ENCODE measurements around the gene PDC.

Gene PDC

DNA sequence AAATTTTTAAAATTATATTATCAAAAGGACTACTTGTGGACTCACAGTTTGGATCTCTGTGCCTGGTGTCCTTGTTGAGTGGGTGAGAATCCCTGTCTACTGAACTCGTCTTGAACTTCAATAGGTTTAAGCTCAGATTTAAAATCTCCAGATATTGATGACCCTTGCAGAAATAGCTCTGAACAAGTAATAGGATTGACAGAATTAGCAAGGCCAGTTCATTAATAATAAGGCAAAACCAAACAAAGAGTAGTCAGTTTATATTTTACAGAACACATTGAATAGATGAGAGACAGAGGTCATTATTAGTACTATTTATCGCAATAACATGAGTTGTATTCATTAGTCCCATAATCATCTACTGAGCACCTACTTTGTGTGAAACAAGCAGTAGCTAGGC is at the start of gene PDC:
PDC (minus strand) TSS at position 101 of the 400 bp plus-strand sequence. CDS start 11,655 bp downstream, outside the sequence.
- no peak for DNase-seq (ENCODE audit: low spot score)

DNA sequence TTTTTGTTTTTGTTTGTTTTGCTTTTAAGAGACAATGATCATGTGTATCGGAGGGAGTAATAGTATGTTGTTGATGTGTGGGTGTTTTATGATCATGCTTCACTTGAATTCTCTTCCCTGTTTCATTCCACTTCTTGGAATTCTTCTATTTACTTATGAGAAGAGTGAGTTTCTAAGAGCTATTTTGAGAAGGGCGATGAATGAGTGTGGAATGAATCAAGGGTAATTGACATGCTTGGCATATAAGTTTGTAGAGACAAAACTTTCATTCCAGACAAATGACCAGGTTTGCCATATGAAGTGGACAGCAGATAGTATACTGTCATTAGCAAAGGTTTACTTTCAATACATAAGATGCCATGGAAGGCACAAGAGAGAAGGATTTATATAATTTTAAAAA is 42.3 kb upstream of the PDC start:
- DNase-seq (ENCODE audit: low spot score): no peak

DNA sequence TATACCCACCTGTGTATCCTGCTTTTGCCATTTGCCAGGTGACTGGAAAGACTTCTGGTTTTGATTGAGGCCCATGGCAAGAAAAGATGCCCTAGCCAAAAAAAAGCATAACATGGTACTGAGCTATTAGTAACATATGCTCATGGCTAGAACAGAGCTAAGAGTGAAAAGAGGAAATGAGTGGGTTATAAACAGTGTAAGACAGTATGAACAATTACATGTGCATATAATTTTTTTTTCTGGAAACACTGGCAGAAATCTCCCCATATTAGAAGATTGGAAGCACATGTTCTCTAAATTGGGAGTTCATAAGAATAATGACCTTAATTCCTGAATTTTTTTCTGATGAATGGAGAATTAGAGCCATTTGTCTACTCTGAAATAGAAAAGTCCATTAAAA is 41.2 kb upstream of the PDC start:
- no peak for DNase-seq (ENCODE audit: low spot score)

DNA sequence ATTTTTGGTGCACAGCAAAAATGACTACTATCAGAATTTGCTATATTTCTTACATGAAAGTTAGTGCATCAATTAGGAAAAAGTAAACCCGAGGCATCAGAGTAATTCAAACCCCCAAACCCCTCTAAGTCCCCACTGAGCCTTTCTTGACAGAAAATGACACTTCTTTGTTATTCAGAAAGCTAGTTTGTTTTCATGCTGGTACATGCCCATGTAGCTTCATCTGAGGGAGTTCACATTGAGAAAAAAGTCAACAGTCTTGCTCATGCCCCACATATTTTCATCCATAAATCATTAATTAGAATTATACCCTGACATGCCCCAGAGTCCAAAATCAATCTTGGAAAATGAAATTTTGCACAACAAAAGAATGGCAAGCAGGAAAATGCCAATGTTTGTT is 39.9 kb upstream of the PDC start:
- no peak for DNase-seq (ENCODE audit: low spot score)

DNA sequence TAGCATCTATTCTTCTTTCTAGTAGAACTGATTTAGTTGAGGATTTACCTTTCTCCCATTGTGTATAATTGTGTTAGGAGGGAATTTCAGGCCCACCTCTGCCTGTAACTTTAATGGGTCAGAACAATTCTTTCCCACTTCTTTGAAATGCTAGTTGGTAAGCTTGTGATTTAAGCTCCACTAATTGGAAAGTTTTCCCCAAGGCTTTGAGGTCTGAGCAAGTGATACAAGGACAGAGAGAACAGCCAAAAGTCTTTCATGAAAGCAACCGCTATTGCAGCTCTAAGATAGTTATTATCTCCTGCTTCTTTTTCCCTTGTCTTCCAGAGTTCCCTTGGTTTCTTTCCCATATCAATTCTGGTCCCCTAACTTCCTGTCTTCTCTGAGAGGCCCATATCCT is 38.7 kb upstream of the PDC start:
- DNase-seq (ENCODE audit: low spot score): no peak

DNA sequence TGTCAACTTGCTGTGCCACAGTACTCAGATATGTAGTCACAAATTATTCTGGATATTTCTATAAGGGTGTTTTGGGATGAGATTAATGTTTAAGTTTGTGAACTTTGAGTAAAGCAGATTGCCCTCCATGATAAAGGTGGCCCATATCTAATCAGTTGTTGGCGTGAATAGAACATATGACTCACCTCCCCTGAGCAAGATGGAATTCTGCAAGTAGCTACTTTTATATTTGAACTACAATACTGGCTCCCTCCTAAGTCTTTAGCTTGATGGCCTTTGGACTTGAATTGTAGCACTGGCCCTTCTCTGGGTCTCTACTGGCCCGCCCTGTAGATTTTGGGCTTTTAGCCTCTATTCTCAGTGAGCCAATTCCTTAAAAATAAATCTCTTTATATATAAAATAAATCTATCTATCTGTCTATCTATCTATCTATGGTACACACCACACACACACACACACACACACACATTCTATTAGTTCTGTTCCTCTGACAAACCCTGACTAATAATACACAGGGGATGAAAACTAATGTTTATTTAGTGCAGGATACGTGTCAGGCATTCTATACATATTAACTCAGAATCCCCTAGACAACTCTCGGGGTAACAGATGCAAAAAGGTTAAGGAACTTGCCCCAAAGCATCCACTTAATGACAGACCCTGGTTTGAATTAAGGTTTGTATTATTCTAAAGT is 37.9 kb upstream of the PDC start:
- no peak for DNase-seq (ENCODE audit: low spot score)

DNA sequence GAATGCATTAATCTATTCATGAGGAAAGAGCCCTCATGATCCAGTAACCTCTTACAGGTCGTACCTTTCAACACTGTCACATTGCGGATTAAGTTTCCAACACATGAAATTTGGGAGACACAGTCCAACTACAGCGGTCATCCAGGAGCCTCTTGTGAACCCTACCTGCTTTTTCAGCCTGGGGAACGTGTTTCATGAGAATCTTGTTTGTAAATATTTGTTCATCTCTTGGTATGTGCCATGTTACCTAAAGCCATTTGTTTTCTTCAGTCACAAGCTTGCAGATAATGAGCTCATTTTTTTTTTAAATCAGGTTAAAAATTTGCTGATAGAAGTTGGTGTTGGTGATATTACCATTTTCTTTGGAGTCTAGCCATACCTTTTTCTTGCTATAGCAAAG is 37.2 kb upstream of the PDC start:
- DNase-seq (ENCODE audit: low spot score): no peak

DNA sequence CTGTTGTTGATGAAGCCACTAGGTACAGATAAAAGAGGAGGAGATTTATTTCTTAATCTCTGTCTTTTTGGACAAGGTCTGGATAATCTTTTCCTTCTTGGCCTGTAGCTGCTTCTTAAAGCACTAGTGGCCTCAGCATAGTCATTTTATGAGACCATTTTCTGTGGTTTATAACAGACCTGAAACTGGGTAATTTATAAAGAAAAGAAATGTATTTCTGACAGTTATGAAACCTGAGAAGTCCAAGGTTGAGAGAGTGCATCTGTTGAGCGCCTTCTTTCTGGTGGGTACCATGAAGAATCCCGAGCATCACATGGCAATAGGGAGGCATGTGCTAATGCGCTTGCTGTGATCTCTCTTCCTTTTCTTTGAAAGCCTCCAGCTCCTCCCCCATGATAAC is 36.7 kb upstream of the PDC start:
- DNase-seq (ENCODE audit: low spot score): no peak

DNA sequence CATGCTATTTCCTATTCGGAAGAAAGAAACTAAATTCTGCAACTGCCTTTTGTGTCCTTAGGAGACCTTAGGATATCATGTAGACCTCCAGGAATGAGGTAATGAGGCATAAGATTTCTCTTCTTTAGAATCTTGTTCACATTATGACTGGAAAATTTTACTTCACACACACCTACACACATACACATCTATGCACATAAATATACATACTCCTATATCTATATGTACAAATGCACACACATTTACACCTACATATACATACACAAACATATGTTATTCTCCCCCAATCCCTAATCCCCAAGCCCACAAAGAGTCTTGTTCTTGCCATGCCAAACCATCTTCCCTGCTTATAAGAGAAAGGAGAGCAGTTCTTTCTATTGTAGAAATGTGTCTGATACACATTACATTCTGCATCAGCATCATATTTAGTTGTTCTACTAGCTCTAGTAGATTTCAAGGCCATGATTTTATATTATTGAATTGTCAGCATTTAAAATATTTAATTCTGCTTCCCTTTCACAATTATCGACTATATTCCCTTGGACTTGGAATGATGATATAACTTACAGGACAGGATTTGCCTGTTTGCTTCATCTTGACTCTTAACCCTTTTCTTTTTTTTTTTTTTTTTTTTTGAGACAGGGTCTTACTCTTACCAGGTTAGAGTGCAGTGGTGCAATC is 35.4 kb upstream of the PDC start:
- no peak for DNase-seq (ENCODE audit: low spot score)

DNA sequence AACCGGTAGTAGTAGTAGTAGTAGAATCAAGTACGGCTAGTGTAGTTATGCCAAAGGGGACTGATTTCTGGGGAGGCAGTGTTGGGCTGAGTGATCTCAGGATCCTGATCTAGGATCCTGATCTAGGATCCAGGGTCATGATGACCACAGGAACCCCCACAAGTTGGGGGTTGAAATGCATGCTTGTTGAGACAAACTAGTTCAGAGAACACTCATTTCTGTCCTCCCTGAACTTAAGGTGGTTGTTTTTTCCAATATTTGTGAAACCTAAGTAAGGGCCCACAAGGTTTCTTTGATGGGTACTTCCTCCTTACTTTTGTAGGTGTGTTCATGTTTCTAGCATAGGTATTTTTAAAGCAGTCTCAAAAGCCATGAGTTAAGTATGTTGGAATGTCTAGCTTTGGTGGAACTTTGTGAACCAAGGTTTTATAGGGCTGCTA is 33.9 kb upstream of the PDC start:
- no peak for DNase-seq (ENCODE audit: low spot score)

DNA sequence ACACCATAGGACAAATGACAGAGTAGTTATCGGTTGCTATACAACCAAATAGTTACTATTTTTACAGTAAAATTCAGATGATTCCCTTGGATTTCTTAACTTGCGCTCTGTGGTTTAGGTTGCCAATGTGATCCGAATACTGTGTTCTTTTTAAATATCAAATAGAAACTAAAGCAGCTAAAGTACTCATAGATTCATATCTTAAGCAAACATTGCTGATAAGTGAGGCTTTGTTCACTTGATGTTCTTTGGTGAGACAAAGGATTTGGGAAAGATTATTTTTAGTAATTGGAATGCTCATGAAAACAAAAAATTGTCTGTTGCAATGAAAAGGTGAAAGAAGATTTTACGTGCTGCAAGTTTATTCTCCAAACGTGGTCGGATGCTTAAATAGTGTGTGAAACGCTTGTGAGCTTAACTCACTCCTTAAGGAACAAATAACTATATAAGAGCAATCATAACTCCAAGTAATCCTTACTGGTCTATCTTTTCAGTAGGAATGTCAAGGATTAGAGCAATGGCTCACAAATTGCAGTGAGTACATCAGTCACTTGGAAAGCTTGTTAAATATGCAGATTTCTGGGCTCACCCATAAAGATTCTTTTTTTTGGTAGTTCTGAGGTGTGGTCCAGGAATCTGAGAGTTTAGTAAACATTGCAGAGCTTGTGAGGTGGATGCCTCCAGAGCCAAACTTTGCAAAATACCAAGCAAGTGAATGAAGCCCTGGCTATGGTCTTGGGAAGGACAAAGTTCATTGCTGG is 31.8 kb upstream of the PDC start:
- DNase-seq (ENCODE audit: low spot score): no peak

DNA sequence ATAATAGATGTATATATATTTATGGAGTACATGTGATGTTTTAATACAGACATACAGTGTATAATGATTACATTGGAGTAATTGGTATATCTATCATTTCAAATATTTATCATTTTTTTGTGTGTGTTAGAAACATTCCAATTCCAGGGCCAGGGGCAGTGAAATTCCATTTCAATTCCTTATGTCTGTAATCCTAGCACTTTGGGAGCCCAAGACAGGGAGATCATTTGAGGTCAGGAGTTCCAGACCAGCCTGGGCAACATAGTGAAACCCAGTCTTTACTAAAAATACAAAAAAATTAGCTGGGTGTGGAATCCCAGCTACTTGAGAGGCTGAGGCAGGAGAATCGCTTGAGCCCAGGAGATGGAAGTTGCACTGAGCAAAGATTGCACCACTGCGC is 30.4 kb upstream of the PDC start:
- no peak for DNase-seq (ENCODE audit: low spot score)

DNA sequence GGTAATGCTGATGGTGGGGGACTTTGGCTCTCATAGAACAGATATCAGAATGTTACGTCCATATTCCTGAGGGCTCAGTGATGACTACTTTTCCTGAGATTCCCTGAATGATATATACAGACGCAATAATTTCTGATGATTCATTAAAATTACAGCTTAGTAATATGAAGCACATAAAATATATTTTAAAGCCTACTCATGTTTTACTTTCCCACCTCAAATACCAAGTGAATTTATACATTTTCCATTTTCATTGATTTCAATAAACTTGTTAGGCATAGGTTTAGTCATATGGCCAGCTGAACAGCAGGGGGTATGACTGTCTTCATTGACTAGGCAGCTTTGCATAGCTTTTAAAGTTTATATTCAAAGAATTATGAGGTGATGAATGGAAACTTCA is 26.2 kb upstream of the PDC start:
- DNase-seq (ENCODE audit: low spot score): no peak

DNA sequence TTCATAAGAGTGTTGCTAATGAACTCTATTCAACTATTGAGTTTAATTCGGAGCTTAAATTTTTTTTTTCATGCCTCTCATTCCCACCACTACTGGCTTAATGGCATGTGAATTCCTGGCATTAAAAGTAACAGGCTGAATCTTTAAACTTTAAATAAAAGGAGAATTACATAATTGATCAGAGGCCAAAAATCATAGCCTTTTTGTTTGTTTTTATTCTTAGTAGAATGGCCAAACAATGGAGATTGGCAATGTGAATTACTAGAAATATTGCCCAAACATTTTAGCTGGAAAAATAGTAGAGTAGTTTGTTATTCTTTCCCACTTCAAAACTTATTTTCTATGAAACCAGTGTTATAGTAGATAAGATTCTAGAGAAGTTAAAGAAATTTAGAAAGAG is 25.1 kb upstream of the PDC start:
- no peak for DNase-seq (ENCODE audit: low spot score)

DNA sequence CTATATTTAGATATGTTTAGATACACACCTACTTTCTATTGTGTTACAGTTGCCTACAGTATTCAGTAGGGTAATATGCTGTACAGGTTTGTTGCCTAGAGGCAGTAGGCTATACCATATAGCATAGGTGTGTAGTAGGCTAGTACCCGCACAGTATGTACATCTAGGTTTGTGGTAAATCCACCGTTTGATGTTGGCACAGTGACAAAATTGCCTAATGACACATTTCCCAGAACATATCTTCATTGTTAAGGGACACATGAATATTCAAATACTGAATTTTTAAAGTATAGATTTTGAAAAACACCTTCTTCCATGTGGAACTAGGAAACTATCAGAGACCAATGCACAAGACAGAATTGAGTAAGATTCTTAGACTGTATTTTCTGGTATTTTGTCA is 22.6 kb upstream of the PDC start:
- DNase-seq (ENCODE audit: low spot score): no peak

DNA sequence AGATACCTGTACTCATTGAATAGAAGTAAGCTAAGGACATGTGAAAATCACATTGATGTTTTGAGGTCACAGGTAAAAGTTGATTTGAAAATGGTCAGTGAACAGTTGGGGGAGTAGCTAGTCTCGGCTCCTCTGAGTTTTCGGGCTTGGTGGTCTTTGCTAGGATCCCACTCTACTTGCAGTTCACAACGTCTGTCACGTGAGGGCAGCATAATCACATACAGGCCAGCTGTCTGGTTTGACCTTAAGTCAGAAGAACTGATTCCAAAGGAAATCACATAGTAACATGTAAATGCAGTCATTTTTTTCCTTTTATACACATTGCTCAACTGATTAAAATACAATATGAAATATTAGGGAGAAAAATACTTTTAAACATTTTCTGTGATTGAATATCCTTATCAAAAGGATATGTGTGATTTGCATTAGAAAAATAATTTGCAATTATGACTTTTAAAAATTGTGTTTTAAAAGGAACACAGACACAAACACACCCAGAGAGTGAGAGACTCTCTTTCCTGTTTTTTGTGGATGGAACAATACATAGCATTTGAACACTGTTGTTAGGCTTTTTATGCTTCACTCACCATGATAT is 21.8 kb upstream of the PDC start:
- DNase-seq (ENCODE audit: low spot score): peak; percentile 41

DNA sequence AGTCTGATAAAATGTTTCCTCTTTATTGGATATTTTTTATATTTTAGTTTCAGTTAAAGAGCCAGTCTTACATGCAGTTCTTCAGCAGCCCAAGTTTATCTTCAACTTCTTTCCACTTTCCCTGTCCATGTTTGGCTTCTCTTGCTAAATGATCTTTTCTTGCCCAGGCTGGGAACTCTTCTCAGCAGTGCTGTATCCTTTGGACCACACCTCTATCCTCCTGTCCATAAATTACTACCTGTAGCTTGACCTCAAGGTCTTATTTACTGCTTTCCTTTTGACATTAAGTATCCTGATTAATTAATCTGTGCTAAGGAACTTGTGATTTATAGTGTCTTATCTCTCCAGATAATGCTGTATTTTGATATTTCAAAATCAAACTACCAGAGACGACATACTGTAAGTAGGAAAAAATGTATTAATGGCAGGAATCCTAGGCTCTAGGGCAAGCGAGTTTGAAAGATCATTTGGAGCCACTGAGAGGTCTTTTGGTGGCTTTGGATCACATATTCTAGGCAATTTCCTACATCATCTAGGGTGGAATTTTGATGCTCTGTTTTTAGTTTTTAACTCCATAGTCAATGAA is 20.5 kb upstream of the PDC start:
- DNase-seq (ENCODE audit: low spot score): no peak

DNA sequence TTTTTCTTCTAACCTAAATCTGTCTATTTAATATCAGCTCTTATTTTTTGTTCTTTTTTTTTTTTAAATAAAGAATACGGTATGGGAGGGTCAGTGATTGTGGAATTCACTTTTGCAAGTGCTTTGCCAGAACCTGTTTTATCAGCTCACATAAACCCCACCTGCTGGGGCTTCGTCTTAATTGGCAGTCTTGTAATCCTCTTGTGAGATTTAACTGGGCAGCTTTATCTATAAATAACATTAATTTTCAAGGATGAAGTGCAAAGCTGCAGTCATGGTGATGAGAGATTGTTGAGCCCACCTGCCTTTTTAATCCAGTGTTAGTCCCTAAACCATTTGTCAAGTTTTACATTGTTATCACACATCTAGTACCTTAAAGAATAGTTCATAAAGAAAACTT is 18.2 kb upstream of the PDC start:
- DNase-seq (ENCODE audit: low spot score): no peak

DNA sequence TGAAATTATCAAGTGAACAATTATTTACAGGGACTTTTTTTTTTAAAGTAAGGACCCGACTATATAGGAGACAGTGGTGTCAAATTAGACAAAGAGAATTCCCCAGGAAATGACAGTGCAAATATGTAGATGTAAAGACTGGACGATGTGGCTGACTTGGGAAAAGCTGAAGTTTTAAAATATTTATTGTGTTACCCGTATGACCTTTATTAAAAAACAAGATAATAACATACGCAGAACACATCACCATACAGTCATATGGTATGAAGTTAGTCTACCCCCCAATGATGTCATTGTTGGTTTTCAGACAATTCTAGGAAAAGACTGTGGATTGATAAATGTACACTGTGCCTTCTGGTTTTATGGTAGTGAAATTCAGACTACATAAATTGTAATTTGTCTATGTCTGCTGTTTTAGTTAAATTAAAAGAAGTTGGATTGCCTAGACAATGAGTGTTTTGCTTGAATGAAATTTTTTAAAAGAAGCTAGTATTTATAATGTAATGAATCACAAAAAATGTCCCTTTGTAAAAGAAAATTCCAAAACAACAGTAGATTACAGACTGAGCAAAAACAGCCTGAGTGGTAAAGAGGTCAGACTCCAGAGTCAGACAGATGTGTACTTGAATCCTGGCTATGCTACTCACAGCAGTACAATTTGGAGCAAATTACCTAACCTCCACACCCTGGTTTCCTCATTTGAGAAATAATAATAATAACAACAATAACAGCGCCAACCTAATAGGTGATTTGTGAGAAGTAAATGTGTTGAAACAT is 15.5 kb upstream of the PDC start:
- no peak for DNase-seq (ENCODE audit: low spot score)

DNA sequence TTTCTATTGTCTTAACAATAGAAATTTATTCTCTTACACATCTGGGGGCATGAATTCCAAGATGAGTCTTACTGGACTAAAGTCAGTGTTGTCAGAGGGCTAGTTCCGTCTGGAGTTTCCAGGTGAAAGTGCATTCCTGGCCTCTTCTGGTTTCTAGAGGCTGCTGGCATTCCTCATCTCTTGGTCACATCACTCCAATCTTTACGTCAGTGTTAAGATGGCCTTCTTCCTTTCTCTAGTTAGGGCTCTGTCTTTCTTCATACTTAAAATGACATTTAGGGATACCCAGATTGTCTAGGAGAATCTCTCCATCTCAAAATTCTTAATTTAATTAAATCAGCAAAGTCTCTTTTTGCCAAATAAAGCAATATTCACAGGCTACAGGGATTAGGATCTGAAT is 13.3 kb upstream of the PDC start:
- no peak for DNase-seq (ENCODE audit: low spot score)

DNA sequence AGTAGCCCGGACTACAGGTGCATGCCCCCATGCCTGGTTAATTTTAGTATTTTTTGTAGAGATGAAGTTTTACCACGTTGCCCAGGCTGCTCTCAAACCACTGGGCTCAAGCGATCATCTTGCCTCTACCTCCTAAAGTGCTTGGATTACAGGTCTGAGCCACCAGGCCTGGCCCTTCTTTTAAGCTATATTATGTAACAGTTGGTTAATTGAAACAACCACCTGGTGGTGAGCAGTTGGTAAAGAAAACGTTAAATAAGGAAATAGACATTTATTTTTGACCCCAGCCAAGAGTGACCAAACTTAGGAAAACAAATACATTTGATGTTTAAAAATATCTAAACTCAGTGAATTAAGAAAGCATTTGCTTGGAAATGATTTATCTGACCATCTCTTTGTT is 12.1 kb upstream of the PDC start:
- no peak for DNase-seq (ENCODE audit: low spot score)

DNA sequence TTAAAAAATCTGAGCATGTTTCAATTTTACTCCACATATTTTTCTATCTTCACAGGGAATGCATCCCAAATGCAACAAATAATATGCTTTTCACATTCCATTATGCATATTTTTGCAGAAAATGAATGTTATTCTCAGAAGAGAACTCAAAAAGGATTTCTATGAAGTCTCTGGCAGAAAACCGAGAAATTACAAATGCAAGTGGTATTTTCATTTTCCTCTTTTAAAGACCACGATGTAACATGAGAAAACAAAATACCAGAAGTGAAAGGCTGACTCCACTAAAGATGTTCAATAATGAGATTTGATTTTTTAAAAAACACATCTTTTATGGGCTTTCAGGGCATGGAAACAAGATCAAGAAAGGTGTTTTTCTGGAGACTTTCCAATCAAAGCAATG is 5.0 kb upstream of the PDC start:
- no peak for DNase-seq (ENCODE audit: low spot score)
